LNCaP clone FGC (cell line): Measurements from ENCODE around the gene SLFN11.
"Not testable (repeated sequence)": the region's sequence is repeated elsewhere in the genome, so short reads cannot be mapped to it uniquely, and the experiment has no call there.

Source experiments
- DNase-seq: peaks from one replicate; pipeline ENCODE4 v3.0.0-alpha.2; 2011; ENCODE audit warnings: low read depth
- H3K4me3 ChIP-seq: 2 replicates; pipeline ENCODE4 v1.5.1; 2011; ENCODE audit warnings: mild to moderate bottlenecking, low read depth, low read length, control low read depth
- CTCF ChIP-seq: IDR thresholded peaks from 2 replicates; pipeline ENCODE4 v1.5.1; 2012; ENCODE audit warnings: mild to moderate bottlenecking; ENCODE audit not compliant: control insufficient read depth, insufficient read depth; ENCODE audit errors: extremely low read depth

Gene SLFN11

GRCh38 chr17:35373534-35373983 lies at the start of gene SLFN11:
Gene SLFN11 (minus strand): TSS chr17:35373621. CDS start chr17:35363807, 9,814 bp downstream.
- no peak for TF ChIP-seq CTCF
- H3K4me3 ChIP-seq = peak within 1 kb of the TSS; percentile 30
- no peak for DNase-seq

- DNase-seq, H3K4me3 ChIP-seq: not testable (repeated sequence)
These were observed 47.6 kb upstream of the SLFN11 start for GRCh38 chr17:35421069-35421468.

GRCh38 chr17:35416659-35417058 lies 43.2 kb upstream of the SLFN11 start:
- no peak overlapping the region for H3K4me3 ChIP-seq
- TF ChIP-seq CTCF = no peak
- DNase-seq = no peak

- not testable (repeated sequence) for H3K4me3 ChIP-seq, DNase-seq
These were observed 41.3 kb upstream of the SLFN11 start for GRCh38 chr17:35414707-35415106.

GRCh38 chr17:35414247-35414646 lies 40.8 kb upstream of the SLFN11 start:
- no peak for DNase-seq
- TF ChIP-seq CTCF = no peak
- H3K4me3 ChIP-seq = no peak overlapping the region

GRCh38 chr17:35407531-35407930 lies 34.1 kb upstream of the SLFN11 start:
- TF ChIP-seq CTCF = no peak
- no peak overlapping the region for H3K4me3 ChIP-seq
- DNase-seq = no peak

- H3K4me3 ChIP-seq = no peak overlapping the region
- TF ChIP-seq CTCF = no peak
- no peak for DNase-seq
These were observed 33.1 kb upstream of the SLFN11 start for GRCh38 chr17:35406568-35406967.

- no peak overlapping the region for H3K4me3 ChIP-seq
- DNase-seq = no peak
- TF ChIP-seq CTCF = no peak
These were observed 30.9 kb upstream of the SLFN11 start for GRCh38 chr17:35404360-35404759.

GRCh38 chr17:35393783-35394182 lies 20.4 kb upstream of the SLFN11 start:
- DNase-seq, H3K4me3 ChIP-seq: not testable (repeated sequence)
